Activated T-helper 1 cell treated with anti-CD3 and anti-CD28 coated beads, Interleukin-2, amount 50 U/mL, for 16 hours (primary cell): ENCODE results near the gene HS2ST1.
"Not testable (repeated sequence)": the region's sequence is repeated elsewhere in the genome, so short reads cannot be mapped to it uniquely, and the experiment has no call there.

Source experiments
- DNase-seq, 2 donors: peaks; one replicate each; pipeline ENCODE4 v3.0.0-alpha.2; 2020; ENCODE audit warnings: low read depth in 1 of 2, low spot score in 1 of 2

The HS2ST1 gene

DNA sequence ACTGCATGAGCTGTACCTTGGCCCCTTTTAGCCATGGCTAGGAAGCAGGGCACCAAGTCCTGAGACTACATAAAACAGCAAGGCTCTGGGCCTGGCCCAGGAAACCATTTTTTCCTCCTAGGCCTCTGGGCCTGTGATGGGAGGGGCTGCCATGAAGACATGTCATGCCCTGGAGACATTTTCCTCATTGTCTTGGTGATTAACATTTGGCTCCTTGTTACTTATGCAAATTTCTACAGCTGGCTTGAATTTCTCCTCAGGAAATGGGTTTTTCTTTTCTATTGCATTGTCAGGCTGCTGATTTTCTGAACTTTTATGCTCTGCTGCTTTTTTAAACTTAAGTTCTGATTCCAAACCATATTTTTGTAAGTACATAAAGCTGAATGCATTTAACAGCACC lies 99.0 kb downstream of the HS2ST1 start:
- not testable (repeated sequence) for DNase-seq

DNA sequence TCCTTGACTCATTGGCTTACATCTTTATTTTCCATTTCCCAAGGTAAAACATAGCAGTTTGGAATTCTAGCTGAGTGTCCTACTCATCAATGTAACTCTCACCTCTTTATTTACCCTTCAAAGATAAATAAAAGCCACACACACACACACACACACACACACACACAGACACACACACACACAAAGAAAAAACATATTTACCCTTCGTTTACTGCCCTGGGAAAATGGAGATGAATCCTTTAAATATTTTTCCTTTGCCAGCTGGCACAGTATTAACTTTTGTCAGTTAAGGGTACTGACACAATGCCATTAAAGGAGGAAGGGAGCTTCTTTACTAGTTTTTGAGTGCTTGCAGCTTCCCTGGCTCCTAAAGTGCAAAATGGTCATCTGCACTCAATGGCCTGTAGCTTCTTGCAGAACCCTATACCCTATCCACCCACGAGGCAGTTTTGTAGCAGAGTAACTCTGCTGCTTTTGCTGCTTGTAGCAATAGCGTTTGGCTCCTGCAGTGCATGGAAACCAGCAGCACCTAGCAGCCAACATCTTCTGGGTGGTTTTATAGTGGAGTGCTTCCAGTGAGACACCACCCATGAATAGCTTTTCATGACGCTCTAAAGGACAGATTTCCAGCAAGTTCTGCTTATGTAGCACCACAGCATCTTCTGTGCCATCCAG lies 103.7 kb downstream of the HS2ST1 start:
- DNase-seq = no peak

GRCh38 chr1:87023326-87023725 lies 108.9 kb downstream of the HS2ST1 start:
- no peak for DNase-seq

GRCh38 chr1:87024936-87025540 lies 110.6 kb downstream of the HS2ST1 start:
- no peak for DNase-seq

DNA sequence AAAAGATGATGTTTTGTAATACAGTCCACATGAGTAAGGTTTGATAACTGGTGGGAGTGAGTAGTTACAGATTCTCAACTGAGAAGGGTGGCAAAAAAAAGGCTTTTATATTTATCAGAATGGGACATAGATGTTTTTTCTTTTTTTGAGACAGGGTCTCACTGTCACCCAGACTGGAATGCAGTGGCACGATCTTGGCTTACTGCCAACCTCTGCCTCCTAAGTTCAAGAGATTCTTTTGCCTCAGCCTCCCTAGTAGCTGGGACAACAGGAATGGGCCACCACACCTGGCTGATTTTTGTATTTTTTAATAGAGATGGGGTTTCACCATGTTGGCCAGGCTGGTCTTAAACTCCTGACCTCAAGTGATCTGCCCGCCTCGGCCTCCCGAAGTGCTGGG lies 113.1 kb downstream of the HS2ST1 start:
- DNase-seq = not testable (repeated sequence)

GRCh38 chr1:87028576-87028975 lies 114.1 kb downstream of the HS2ST1 start:
- DNase-seq = no peak

- no peak for DNase-seq
These were observed 116.6 kb downstream of the HS2ST1 start for GRCh38 chr1:87030740-87031690.

GRCh38 chr1:87034351-87034750 lies 119.9 kb downstream of the HS2ST1 start:
- no peak for DNase-seq

DNA sequence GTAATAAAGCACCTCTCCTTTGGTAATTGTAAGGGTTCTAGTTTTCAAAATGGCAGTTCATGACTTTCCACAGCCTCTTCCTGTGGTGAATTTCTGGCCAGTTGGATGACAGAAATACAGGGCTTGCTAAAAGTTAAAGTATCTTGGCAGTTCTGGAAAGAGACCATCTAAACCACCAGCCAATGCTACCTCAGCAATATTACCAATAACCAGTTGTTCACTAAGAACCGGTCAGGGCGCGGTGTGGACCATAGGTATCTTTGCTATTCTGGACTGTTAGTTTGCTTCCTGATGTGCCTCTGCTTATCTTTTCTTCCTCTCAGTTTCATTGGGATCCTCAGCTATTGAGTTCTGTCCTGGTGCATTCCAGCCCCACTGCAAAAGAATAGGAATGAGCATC lies 124.7 kb downstream of the HS2ST1 start:
- DNase-seq = no peak

DNA sequence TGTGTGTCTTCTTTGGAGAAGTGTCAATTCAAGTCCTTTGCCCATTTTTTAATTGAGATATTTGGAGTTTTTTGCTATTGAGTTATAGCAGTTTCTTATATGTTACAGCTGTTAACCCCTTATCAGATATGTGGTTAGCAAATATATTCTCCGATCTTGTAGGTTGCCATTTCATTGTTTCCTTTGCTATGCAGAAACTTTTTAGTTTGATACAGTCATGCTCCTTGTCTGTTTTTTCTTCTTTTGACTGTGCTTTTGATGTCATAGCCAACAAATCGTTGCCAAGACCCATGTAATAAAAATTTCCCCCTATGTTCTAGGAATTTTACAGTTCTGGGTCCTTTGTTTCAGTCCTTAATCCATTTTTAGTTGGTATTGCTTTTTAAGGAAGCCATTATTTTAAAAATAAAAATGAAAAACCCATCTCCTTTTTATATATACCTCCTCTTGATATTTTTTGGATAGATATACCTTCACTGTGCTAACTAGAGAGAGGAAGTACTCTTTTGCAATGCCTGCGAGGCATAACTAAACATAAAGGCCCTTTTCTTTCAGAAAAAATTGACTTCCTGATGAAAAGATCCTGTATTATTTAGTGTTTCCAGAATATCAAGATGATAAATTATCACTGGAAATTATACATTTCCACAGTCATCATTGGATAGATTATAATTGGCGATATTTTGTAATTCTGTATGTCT lies 127.8 kb downstream of the HS2ST1 start:
- DNase-seq = no peak

GRCh38 chr1:87044424-87044823 lies 130.0 kb downstream of the HS2ST1 start:
- no peak for DNase-seq

DNA sequence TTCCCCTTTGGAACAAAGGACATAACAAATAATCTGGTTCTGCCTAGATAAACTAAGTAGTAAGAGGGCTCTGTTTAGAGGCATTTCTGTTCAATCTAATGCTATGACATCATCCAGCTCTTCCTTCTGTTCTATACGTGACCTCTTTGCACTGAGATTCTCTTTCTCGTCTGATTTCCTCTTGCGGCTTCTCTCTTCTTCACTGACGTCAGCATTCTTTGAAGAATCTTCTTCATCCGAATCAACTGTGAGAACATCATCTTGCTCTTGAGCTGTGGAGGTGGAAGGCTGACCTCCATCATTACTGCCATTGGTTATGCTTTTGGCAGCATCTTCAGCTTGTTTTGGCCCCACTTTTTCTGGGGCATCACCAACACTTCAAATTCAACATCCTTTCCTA lies 130.4 kb downstream of the HS2ST1 start:
- no peak for DNase-seq

GRCh38 chr1:87045761-87046304 lies 131.4 kb downstream of the HS2ST1 start:
- peak in 1 of 2 donors; percentile 4 for DNase-seq

- DNase-seq = no peak
These were observed 132.5 kb downstream of the HS2ST1 start for GRCh38 chr1:87046951-87047350.

DNA sequence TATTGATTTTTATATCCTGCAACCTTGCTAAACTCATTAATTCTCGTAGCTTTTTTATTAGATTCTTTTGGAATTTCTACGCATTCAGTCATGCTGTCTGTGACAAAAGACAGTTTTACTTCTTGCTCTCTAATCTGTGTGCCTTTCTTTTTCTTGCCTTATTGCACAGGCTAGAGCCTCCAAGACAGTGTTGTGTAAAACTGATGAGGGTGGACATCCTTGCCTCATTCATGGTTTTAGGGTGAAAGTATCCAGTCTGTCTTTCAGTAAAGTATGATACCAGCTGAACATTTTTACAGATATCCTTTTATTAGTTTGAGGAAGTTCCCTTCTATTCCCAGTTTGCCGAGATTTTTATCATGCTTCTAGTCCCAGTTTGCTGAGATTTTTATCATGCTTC lies 133.8 kb downstream of the HS2ST1 start:
- DNase-seq = no peak

DNA sequence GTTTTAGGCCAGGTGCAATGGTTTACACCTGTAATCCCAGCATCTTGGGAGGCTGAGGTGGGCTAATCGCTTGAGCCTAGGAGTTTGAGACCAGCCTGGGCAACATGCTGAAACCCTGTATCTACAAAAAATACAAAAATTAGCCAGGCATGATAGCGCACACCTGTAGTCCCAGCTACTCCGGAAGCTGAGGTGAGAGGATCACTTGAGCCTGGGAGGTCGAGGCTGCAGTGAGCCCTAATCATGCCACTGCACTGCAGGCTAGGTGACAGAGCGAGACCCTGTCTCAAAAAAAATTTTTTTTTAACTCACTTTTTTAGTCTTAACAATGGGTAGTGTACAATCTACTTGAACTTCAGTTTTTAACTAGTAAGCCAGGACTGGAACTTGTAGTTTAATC lies 137.5 kb downstream of the HS2ST1 start:
- DNase-seq = no peak

GRCh38 chr1:87052400-87052799 lies 138.0 kb downstream of the HS2ST1 start:
- no peak for DNase-seq

DNA sequence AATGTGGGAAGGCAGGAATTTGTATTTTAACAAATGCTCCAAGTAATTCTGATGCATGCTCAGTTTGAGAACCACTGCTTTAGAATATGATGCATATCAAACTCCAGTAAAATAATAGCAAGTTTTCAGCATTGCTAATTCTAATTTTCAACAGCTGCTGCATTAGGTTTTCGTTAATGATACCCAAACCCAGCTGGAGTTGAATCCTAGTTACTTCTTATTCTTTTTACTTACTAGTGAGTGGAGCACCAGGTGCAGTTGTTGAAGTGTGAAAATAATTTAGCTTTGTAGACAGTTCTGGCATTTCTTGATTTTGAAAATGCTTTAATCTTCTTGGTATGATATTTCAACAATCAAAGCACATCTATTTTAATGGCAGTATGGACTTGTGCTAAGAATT lies 138.5 kb downstream of the HS2ST1 start:
- no peak for DNase-seq

- DNase-seq = no peak
These were observed 139.0 kb downstream of the HS2ST1 start for GRCh38 chr1:87053446-87053845.

DNA sequence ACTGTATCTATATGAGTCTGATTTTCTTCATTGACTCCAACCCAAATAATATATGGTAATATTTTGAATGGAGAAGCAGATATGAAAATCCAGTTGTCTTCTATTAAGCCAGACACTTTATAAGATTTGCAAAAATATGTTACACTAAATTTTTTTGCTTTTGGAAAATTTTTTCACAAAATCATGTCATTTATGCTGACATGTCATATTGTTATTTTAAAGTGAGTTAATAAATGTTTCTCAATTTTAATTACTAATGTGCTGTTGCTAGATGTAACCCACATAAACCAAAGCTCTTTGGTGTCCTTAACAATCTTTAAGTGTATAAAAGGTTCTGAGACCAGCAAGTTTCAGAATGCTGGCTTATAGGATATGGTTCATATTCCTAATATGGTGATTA lies 142.5 kb downstream of the HS2ST1 start:
- no peak for DNase-seq

DNA sequence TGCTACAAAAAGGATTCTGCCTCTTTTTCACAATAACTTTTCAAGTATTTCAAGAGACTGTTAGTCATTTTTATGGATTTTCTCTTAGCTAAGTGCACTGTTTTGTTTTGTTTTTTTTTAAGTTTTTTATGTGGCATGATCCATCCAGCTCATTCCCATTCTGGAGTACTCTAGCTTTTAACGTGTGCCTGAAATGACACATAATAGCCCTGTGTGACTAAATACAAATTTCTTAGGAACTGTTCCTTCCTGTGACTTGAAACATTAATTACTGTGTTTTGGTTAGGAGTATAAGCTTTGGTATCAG lies 143.9 kb downstream of the HS2ST1 start:
- DNase-seq = no peak
